ENCODE measurements around the gene PLXNA1. TPM values are rescaled to one million over a fixed set of nuclear protein-coding genes. Genes with fewer than 3 reads are reported as not detected.

The PLXNA1 gene
- total RNA-seq, 1 donor from 2014 or later = 50.0 TPM

GRCh38 chr3:126952261-126952982 is 30.5 kb upstream of the PLXNA1 start:
- DNase-seq (ENCODE audit: extremely low read depth, low read depth, low spot score) = no peak

DNA sequence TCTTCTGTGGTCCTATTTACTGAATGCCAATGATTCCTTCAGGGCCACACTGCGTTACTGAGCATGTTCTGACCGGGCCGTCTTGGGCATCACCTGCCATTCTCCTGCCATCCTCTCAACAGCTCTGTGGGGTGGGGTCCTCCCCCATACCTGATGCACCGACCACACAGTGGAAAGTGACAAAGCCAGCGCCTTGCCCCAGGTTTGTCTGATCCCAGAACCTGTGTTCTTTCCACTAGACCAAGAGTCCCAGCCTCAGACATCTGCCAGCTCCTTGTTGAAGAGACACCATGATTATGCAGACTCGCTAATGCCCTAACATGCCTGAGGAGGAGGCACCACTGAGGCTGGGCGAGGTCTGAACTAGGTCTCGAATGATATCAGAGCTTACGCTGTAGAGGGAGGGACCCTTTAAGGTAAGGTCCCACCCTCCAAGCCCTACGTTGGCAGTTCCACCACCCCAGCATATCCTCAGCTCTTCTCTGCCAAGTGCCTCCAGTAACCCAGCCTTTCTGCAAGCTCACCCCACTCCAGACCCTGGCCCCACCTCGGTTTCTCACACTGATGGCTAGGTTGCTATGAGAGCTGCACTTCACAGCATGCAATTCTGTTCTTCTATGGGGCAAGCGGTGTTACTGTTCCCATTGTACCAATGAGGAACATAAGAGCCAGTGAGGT is 29.8 kb upstream of the PLXNA1 start:
- DNase-seq (ENCODE audit: extremely low read depth, low read depth, low spot score) = no peak

DNA sequence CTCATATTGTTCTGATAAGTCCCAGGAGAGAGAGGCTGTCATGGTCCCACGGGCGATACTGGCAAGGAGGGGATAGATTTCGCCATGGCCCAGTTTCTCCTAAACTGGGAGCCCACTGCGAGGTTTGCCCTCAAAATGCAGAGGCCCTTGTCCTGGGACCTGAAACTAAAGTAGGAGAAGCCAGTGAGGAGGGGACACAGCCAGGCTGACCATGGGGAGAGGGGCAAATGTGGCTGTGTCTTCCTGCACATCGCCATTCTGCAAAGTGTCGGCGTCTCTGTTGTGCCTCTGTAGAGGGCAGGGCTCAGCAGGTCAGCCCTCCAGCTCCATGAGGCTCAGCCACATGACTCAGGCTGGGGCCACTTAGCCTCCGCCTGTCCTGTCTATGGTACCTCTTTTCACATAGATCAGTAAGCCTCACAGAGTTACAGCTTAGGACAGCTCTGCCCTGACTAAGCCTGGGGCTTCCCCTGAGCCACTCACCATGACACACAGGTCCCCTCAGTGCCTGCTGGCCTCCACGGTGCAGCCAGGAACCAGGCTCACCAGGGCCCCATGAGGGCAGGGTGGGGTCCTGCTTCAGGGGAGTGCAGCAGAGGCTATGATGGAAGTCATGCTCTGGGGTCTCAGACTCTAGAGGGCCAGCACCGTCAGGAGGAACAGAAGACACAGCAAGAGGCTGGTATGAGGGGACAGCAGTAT is 28.6 kb upstream of the PLXNA1 start:
- DNase-seq (ENCODE audit: extremely low read depth, low read depth, low spot score) = no peak

DNA sequence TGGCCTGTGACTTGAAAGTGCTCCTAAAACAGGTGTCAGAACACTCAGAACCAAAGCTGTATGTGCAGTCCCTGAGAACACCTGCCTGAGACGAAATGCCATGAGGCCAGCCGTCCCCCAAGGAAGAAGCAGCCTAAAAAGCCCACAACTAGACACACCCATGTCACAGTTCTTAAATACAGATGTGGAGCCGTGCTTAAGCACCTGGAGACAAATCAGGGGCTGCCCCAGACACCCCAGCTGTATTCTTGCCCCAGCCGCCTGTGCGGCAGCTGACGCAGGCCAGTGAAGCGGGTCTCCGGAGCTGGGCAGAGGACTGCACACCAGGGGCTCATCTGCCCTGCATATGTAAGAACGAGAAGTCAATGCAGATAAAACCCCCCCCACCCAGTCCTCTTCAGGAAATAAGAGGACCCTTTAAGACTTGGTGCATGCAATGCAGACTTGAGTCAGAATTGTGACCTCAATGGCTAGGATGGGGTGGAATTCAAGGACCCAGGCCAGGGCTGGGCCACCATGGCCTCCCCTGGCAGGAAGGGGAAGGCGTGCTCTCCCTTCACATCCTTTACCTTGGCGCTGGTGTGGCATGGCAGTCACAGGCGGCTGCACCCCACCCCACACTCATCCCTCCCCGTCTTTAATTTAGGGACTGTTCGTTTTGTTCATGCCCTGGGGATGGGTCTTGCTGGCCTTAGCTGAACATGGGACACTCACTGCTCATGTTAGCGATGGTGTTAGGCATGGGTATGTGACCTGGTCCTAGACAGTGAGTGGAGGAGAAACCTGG is 27.7 kb upstream of the PLXNA1 start:
- DNase-seq (ENCODE audit: extremely low read depth, low read depth, low spot score) = no peak

GRCh38 chr3:126956361-126956760 is 26.6 kb upstream of the PLXNA1 start:
- no peak for DNase-seq (ENCODE audit: extremely low read depth, low read depth, low spot score)

GRCh38 chr3:126956866-126957650 is 25.9 kb upstream of the PLXNA1 start:
- DNase-seq (ENCODE audit: extremely low read depth, low read depth, low spot score) = no peak

GRCh38 chr3:126957776-126958637 is 24.9 kb upstream of the PLXNA1 start:
- no peak for DNase-seq (ENCODE audit: extremely low read depth, low read depth, low spot score)

DNA sequence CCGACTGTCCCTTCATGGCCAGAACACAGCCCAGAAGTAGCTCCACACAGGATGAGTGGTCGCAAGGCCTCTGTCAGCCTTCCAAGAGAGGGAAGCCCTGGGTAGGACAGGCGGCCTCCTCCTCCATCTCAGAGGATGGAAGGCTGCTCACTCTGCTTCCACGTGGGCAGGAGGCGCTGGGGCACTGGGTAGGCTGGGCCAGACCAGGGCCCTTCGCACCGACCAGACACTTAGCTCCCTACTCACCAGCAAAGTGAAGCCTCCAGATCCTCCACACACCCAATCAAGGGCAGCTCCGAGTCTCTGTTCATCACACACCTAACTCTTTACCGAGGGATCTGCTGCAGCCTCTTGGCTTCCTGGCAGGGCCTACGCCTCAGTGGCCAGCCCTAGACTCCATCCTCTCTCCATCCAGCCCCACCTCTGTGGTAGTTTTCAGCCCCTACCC is 24.3 kb upstream of the PLXNA1 start:
- DNase-seq (ENCODE audit: extremely low read depth, low read depth, low spot score) = no peak

- DNase-seq (ENCODE audit: extremely low read depth, low read depth, low spot score) = no peak
Measured at GRCh38 chr3:126959136-126959920, 23.6 kb upstream of the PLXNA1 start.

- DNase-seq (ENCODE audit: extremely low read depth, low read depth, low spot score) = peak; percentile 29
Measured at GRCh38 chr3:126959921-126960603, 22.9 kb upstream of the PLXNA1 start.

GRCh38 chr3:126960604-126960995 is 22.3 kb upstream of the PLXNA1 start:
- no peak for DNase-seq (ENCODE audit: extremely low read depth, low read depth, low spot score)

- no peak for DNase-seq (ENCODE audit: extremely low read depth, low read depth, low spot score)
Measured at GRCh38 chr3:126961191-126961790, 21.6 kb upstream of the PLXNA1 start.

DNA sequence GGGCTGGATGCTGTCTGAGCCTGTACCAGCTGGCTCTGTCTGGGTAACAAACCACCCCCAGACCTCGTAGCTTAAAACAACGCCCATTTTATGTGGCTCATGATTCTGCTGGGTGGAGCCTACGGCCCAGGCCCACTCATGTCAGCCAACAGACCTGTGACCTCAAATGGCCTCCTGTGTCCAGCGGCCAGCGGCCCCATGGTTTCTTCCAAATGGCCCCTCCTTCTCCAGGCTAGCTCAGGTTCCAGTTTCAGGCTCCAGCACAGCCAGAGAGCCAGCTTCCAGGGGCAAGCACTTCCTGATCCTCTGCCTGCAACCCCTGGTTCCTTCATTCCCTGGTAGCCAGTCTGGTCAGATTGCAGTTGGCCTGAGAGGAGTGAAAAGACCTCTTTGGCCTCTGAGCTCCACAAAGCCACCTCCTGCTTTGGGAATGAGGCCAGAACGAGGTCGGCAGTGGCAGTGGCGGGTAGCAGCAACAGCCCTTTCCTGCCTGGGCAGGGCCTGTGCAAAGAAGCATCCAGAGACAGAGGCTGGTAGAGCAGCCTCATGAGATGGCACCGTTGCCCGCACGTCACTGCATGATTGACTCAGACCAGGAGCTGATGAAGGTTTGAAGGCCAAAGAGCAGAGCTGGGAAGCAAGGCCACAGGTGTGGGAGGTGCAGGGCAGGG is 21.0 kb upstream of the PLXNA1 start:
- no peak for DNase-seq (ENCODE audit: extremely low read depth, low read depth, low spot score)

DNA sequence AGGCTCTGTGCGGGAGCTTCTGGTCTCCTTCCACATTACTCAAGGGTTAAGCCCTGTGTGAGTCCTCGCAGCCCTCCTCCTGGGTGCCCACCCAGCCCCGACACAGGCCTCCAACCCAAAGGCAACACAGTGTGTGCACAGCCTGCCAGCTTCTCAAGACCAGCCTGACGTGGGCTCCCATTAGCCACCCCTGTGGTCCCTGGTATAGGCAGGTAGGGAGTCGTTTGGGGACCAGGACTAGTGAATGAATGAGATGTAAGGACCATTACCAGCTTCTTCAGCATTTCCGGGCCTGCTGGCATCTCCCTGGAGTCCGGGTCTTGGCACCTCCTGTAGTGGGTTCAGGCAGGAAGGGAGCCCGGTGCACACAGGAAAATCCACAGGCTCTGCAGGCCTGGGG is 20.2 kb upstream of the PLXNA1 start:
- DNase-seq (ENCODE audit: extremely low read depth, low read depth, low spot score) = no peak

DNA sequence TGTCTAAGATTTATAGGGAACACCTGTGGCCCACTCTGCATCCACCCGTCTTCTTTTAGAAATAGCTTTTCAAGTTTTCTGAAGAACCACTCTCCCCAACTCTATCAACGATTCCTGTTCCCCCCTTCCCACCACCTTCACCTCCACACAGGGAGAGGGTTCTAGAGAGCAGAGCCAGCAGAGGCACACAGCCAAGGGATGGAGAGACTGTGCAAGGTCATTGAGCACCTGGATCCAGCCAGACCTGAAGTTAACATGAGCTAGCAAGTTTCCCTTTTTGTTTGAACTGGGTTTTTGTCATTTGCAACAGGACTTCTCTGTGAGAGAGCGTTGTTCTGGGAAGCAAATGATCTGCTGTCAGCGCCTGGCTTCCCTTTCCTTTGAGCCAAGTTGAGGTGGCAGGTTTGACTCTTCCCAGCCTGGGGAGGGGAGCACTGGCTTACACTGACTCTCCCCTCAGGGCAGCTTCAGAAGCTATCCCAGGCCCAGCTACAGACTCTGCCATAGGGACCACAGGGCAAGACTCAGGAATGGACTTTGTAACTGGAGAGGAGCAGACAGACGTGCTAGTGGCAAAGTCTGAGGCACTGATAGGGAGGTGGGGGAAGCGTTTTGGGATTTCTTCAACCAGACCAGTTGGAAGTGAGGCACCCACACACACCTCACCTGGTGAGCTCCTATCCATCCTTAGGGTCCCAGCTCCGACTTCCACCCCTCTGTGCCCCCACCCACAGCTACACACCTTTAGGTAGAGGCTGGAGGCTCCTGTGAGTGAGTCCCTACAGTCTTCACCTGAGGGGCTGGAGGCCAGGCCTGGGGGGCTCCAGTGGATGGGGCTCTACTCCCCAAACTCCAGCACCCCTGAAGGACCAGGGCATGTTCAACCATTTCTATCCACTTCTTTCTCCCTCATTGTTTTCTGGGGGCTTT is 19.4 kb upstream of the PLXNA1 start:
- no peak for DNase-seq (ENCODE audit: extremely low read depth, low read depth, low spot score)

GRCh38 chr3:126964261-126964660 is 18.7 kb upstream of the PLXNA1 start:
- DNase-seq (ENCODE audit: extremely low read depth, low read depth, low spot score) = no peak

All from glomerular endothelial cell (primary cell).